PFSK-1 (cell line): Measurements from ENCODE around the gene LIN7A.

Experiments used
- FOXP2 ChIP-seq: optimal IDR thresholded peaks from 2 replicates; pipeline ENCODE3; 2011; ENCODE audit warnings: borderline replicate concordance, control low read depth, inconsistent platforms; ENCODE audit not compliant: insufficient read depth; ENCODE audit errors: extremely low read length, extremely low read depth
- POLR2AphosphoS5 ChIP-seq: IDR thresholded peaks from 2 replicates; pipeline ENCODE4 v1.6.1; 2012; ENCODE audit warnings: low read depth, mild to moderate bottlenecking, control low read depth, low read length, moderate library complexity
- REST ChIP-seq, 2 experiments: IDR thresholded peaks; 2 replicates each; pipeline versions ENCODE4 v1.6.1 to v1.8.0; 2011 to 2012; ENCODE audit warnings: low read depth in 2 of 2, low read length in 2 of 2, control low read depth in 1 of 2, inconsistent platforms in 1 of 2, mild to moderate bottlenecking in 1 of 2, moderate library complexity in 1 of 2; ENCODE audit not compliant: insufficient read depth in 1 of 2
- SIN3A ChIP-seq: IDR thresholded peaks from 2 replicates; pipeline ENCODE4 v1.6.1; 2012; ENCODE audit warnings: mild to moderate bottlenecking, low read length, moderate library complexity, borderline replicate concordance; ENCODE audit not compliant: insufficient read depth
- TAF1 ChIP-seq: IDR thresholded peaks from 2 replicates; pipeline ENCODE4 v1.6.1; 2012; ENCODE audit warnings: low read length, control low read depth, borderline replicate concordance; ENCODE audit not compliant: insufficient read depth

Gene LIN7A

GRCh38 chr12:80894179-80894578 is 43.6 kb downstream of the LIN7A start:
- TF ChIP-seq TAF1, result no peak
- no peak for TF ChIP-seq FOXP2
- TF ChIP-seq POLR2AphosphoS5, result no peak
- TF ChIP-seq REST (IDR thresholded peaks at IDR 0.05; ENCODE audit: insufficient read depth in 1 of 2, low read depth in 2 of 2, low read length in 2 of 2), result no peak
- no peak for TF ChIP-seq SIN3A

GRCh38 chr12:80892597-80893445 is 44.9 kb downstream of the LIN7A start:
- TF ChIP-seq SIN3A (no peak), FOXP2 (no peak), POLR2AphosphoS5 (no peak), REST (IDR thresholded peaks at IDR 0.05; ENCODE audit: insufficient read depth in 1 of 2, low read depth in 2 of 2, low read length in 2 of 2) (no peak), TAF1 (no peak)

- TF ChIP-seq REST (IDR thresholded peaks at IDR 0.05; ENCODE audit: insufficient read depth in 1 of 2, low read depth in 2 of 2, low read length in 2 of 2), result no peak
- no peak for TF ChIP-seq TAF1
- TF ChIP-seq SIN3A, result no peak
- no peak for TF ChIP-seq POLR2AphosphoS5
- TF ChIP-seq FOXP2, result no peak
Observed at GRCh38 chr12:80884651-80885050, 53.1 kb downstream of the LIN7A start.

- TF ChIP-seq POLR2AphosphoS5, result no peak
- TF ChIP-seq FOXP2, result no peak
Observed at GRCh38 chr12:80881106-80881505, 56.6 kb downstream of the LIN7A start.

GRCh38 chr12:80877721-80878265 is 59.9 kb downstream of the LIN7A start:
- no peak for TF ChIP-seq SIN3A
- no peak for TF ChIP-seq REST (IDR thresholded peaks at IDR 0.05; ENCODE audit: insufficient read depth in 1 of 2, low read depth in 2 of 2, low read length in 2 of 2)
- no peak for TF ChIP-seq POLR2AphosphoS5
- TF ChIP-seq TAF1, result no peak
- TF ChIP-seq FOXP2, result no peak
